H1 (cell line): ENCODE results near the gene GRIK4. TPM values are rescaled to one million over a fixed set of nuclear protein-coding genes. Genes with fewer than 3 reads are reported as not detected.

Source experiments
- CTCF ChIA-PET: fragments of 300-600 bp; sonication (Branson Sonifier 250); formaldehyde crosslinking; loops from one replicate; lab custom pipeline; 2021; ENCODE audit not compliant: partially characterized antibody; lab: Charles Lee
- POLR2A ChIA-PET: fragments of 300-600 bp; sonication (Branson Sonifier 250); formaldehyde crosslinking; loops from one replicate; lab custom pipeline; 2021; ENCODE audit warnings: inconsistent platforms; ENCODE audit not compliant: partially characterized antibody; lab: Charles Lee
- DNase-seq, 2 experiments: peaks; one replicate each; pipeline versions ENCODE4 v3.0.0 to v3.0.0-alpha.2; 2010 to 2022; ENCODE audit warnings: low spot score in 2 of 2, low read depth in 1 of 2, mixed read lengths in 1 of 2
- FAIRE-seq: peaks from 2 replicates; lab custom pipeline; 2011; peaks lifted over from hg19 to GRCh38; lab: Jason Lieb, UNC
- H2AFZ ChIP-seq: 2 replicates; pipeline ENCODE4 v1.8.1; 2012; ENCODE audit warnings: low read length, inconsistent platforms
- H2AK5ac ChIP-seq: 2 replicates; pipeline ENCODE4 v1.6.1; 2013; ENCODE audit warnings: low read depth, low read length
- H2BK120ac ChIP-seq: replicated peaks from 2 replicates; pipeline ENCODE3; 2013; ENCODE audit warnings: low read depth, low read length, inconsistent platforms
- H2BK12ac ChIP-seq: 2 replicates; pipeline ENCODE4 v1.6.1; 2013; ENCODE audit warnings: low read depth, low read length
- H2BK15ac ChIP-seq: 2 replicates; pipeline ENCODE4 v1.6.1; 2013; ENCODE audit warnings: low read length
- H2BK20ac ChIP-seq: 2 replicates; pipeline ENCODE4 v1.6.1; 2013; ENCODE audit warnings: low read length
- H2BK5ac ChIP-seq: 2 replicates; pipeline ENCODE4 v1.6.1; 2013; ENCODE audit warnings: low read depth, low read length
- H3K14ac ChIP-seq: 2 replicates; pipeline ENCODE4 v1.6.1; 2013; ENCODE audit warnings: inconsistent platforms; ENCODE audit not compliant: insufficient read length
- H3K18ac ChIP-seq: 2 replicates; pipeline ENCODE4 v1.6.1; 2013; ENCODE audit warnings: low read length; ENCODE audit errors: extremely low read depth
- H3K23ac ChIP-seq: 2 replicates; pipeline ENCODE4 v1.6.1; 2013; ENCODE audit warnings: inconsistent platforms; ENCODE audit not compliant: insufficient read length
- H3K23me2 ChIP-seq: 2 replicates; pipeline ENCODE4 v1.6.1; 2013; ENCODE audit warnings: low read depth, low read length
- H3K27ac ChIP-seq: 2 replicates; pipeline ENCODE4 v1.6.1; 2011; ENCODE audit warnings: low read depth, low read length, inconsistent platforms
- H3K27me3 ChIP-seq, 4 experiments: replicated peaks in 1 of 4; 1 replicate in 1 of 4; 2 replicates in 3 of 4; pipeline versions ENCODE4 v1.6.1 to v1.8.1; 2011 to 2013; ENCODE audit warnings: low read length in 3 of 4, mild to moderate bottlenecking in 3 of 4, inconsistent platforms in 2 of 4, mixed read lengths in 2 of 4, moderate library complexity in 1 of 4; ENCODE audit not compliant: control insufficient read depth in 3 of 4, insufficient read depth in 3 of 4; ENCODE audit errors: extremely low read depth in 1 of 4
- H3K36me3 ChIP-seq, 4 experiments: 2 replicates each; pipeline versions ENCODE4 v1.6.1 to v1.8.1; 2011 to 2013; ENCODE audit warnings: mild to moderate bottlenecking in 4 of 4, low read length in 3 of 4, moderate library complexity in 2 of 4, control low read depth in 1 of 4, inconsistent platforms in 1 of 4; ENCODE audit not compliant: insufficient read depth in 4 of 4, control insufficient read depth in 2 of 4
- H3K4ac ChIP-seq: replicated peaks from 2 replicates; pipeline ENCODE3; 2013; ENCODE audit warnings: low read length, low read depth, mixed read lengths, inconsistent platforms; ENCODE audit not compliant: insufficient read length
- H3K4me1 ChIP-seq, 4 experiments: replicated peaks in 1 of 4; 1 replicate in 1 of 4; 2 replicates in 3 of 4; pipeline versions ENCODE4 v1.6.1 to v1.8.1; 2011 to 2013; ENCODE audit warnings: low read length in 3 of 4, inconsistent platforms in 2 of 4, mixed read lengths in 1 of 4; ENCODE audit not compliant: insufficient read depth in 4 of 4, control insufficient read depth in 3 of 4
- H3K4me2 ChIP-seq, 2 experiments: 2 replicates each; pipeline versions ENCODE4 v1.6.1 to v1.8.1; 2011 to 2013; ENCODE audit warnings: low read depth in 2 of 2, low read length in 2 of 2, control low read depth in 1 of 2, inconsistent platforms in 1 of 2, mild to moderate bottlenecking in 1 of 2; ENCODE audit not compliant: insufficient read depth in 1 of 2
- H3K4me3 ChIP-seq, 4 experiments: fragments of 200-600, 300-600 bp in 1 of 4; sonication (generic), shearing (Covaris generic), sonication (Bioruptor Twin) in 1 of 4; 2 replicates each; pipeline versions ENCODE4 v1.5.1 to v1.8.1; 2011 to 2016; ENCODE audit warnings: low read length in 4 of 4, low read depth in 3 of 4, control low read depth in 2 of 4, inconsistent platforms in 2 of 4, mild to moderate bottlenecking in 2 of 4, mixed read lengths in 1 of 4, moderate library complexity in 1 of 4; ENCODE audit not compliant: insufficient read depth in 2 of 4; ENCODE audit errors: extremely low read depth in 1 of 4
- H3K56ac ChIP-seq: replicated peaks from 2 replicates; pipeline ENCODE3; 2013; ENCODE audit warnings: low read depth, mild to moderate bottlenecking, mixed read lengths, low read length, inconsistent platforms; ENCODE audit not compliant: insufficient read length
- H3K79me1 ChIP-seq: 2 replicates; pipeline ENCODE4 v1.6.1; 2013; ENCODE audit warnings: low read depth, low read length, control low read depth
- H3K79me2 ChIP-seq, 2 experiments: 2 replicates each; pipeline versions ENCODE4 v1.6.1 to v1.8.1; 2012 to 2013; ENCODE audit warnings: low read length in 2 of 2, mild to moderate bottlenecking in 2 of 2, inconsistent platforms in 1 of 2; ENCODE audit not compliant: insufficient read depth in 2 of 2, control insufficient read depth in 1 of 2
- H3K9ac ChIP-seq, 4 experiments: replicated peaks in 1 of 4; 1 replicate in 1 of 4; 2 replicates in 3 of 4; pipeline versions ENCODE4 v1.6.1 to v1.8.1; 2011 to 2013; ENCODE audit warnings: low read depth in 3 of 4, low read length in 3 of 4, control low read depth in 2 of 4, mild to moderate bottlenecking in 2 of 4, moderate library complexity in 2 of 4, inconsistent platforms in 1 of 4; ENCODE audit errors: extremely low read depth in 1 of 4
- H3K9me3 ChIP-seq, 2 experiments: 2 replicates each; pipeline versions ENCODE4 v1.6.1 to v1.8.1; 2012 to 2013; ENCODE audit warnings: mild to moderate bottlenecking in 2 of 2, moderate library complexity in 2 of 2, control low read depth in 1 of 2, inconsistent platforms in 1 of 2, low read depth in 1 of 2, low read length in 1 of 2, mixed read lengths in 1 of 2; ENCODE audit not compliant: insufficient read depth in 2 of 2
- H4K20me1 ChIP-seq, 2 experiments: replicated peaks in 1 of 2; 2 replicates each; pipeline versions ENCODE3 to v1.8.1; 2011 to 2013; ENCODE audit warnings: inconsistent platforms in 2 of 2, low read length in 2 of 2, mild to moderate bottlenecking in 1 of 2; ENCODE audit not compliant: insufficient read depth in 2 of 2, control insufficient read depth in 1 of 2
- H4K5ac ChIP-seq: 2 replicates; pipeline ENCODE4 v1.6.1; 2013; ENCODE audit warnings: low read length, low read depth, mixed read lengths, inconsistent platforms; ENCODE audit not compliant: insufficient read length
- H4K8ac ChIP-seq: 2 replicates; pipeline ENCODE4 v1.8.0; 2013; ENCODE audit warnings: mild to moderate bottlenecking, moderate library complexity, low read length, inconsistent platforms; ENCODE audit not compliant: insufficient read depth; ENCODE audit errors: extremely low read depth
- H4K91ac ChIP-seq: replicated peaks from 2 replicates; pipeline ENCODE3; 2013; ENCODE audit warnings: low read length, mixed read lengths, inconsistent platforms; ENCODE audit not compliant: insufficient read length
- ASH2L ChIP-seq: fragments of 200-600, 300-600 bp; sonication (generic); IDR thresholded peaks from one replicate; pipeline ENCODE4 v1.7.1; 2017; ENCODE audit warnings: low read length
- HDAC6 ChIP-seq: IDR thresholded peaks from one replicate; pipeline ENCODE4 v1.7.1; 2012; ENCODE audit warnings: low read depth, mild to moderate bottlenecking, inconsistent platforms, low read length, moderate library complexity
- SIRT6 ChIP-seq: IDR thresholded peaks from one replicate; pipeline ENCODE4 v1.7.1; 2012; ENCODE audit warnings: low read length, inconsistent platforms
- TEAD4 ChIP-seq: IDR thresholded peaks from 2 replicates; pipeline ENCODE4 v1.6.1; 2012; ENCODE audit warnings: low read depth, low read length, inconsistent platforms, mixed read lengths
- WGBS, 2 experiments: shearing (Covaris generic) in 1 of 2; methylation state at CpG; one replicate each; pipeline versions ENCODE4 v1.1.6 to v1.1.7; 2013 to 2015; ENCODE audit warnings: low lambda C conversion rate in 2 of 2, mixed read lengths in 2 of 2, inconsistent platforms in 1 of 2, low coverage in 1 of 2, missing lambda C conversion rate in 1 of 2; ENCODE audit not compliant: insufficient replicate concordance in 2 of 2, insufficient coverage in 1 of 2, insufficient read length in 1 of 2; ENCODE audit errors: extremely low coverage in 1 of 2, missing lambda C conversion rate in 1 of 2; 5-methylcytosine and 5-hydroxymethylcytosine counted together
- polyA plus RNA-seq, 7 experiments: library from polyadenylated mRNA; depleted of rRNA in 3 of 7; stranded (reverse) in 5 of 7; unstranded in 2 of 7; fragments of >200 nt in 5 of 7; fragments of 200-250 nt in 2 of 7; gene quantifications; 1 replicate in 5 of 7; 2 replicates in 1 of 7; 4 replicates in 1 of 7; pipeline versions ENCODE4 v1.2.1 to v1.2.3, GENCODE V29; 2011 to 2013; ENCODE audit warnings: missing spikeins in 2 of 7, mixed read lengths in 2 of 7
- total RNA-seq: library from RNA; stranded (reverse); fragmentation: NEBNext Ultra II Directional; extraction: Animal tissue kit (Norgen Biotek cat#: 25700); gene quantifications from 2 replicates; pipeline ENCODE4 v1.2.1, GENCODE V29; 2021
- TF ChIP-seq, protein P1 (sequence below), 3 experiments: IDR thresholded peaks; 1 replicate in 2 of 3; 2 replicates in 1 of 3; pipeline versions ENCODE4 v1.5.1 to v1.6.1; 2011; ENCODE audit warnings: low read length in 3 of 3, mild to moderate bottlenecking in 3 of 3, inconsistent platforms in 2 of 3, low read depth in 1 of 3, moderate library complexity in 1 of 3; ENCODE audit not compliant: insufficient read depth in 1 of 3; ENCODE audit errors: control extremely low read depth in 1 of 3

GRIK4 gene
- total and polyA plus RNA-seq, 2 of the 8 experiments (the other 6 are each of a cell fraction or from before 2014, with no cell fraction given) = 1.2 to 2.9 TPM

DNA sequence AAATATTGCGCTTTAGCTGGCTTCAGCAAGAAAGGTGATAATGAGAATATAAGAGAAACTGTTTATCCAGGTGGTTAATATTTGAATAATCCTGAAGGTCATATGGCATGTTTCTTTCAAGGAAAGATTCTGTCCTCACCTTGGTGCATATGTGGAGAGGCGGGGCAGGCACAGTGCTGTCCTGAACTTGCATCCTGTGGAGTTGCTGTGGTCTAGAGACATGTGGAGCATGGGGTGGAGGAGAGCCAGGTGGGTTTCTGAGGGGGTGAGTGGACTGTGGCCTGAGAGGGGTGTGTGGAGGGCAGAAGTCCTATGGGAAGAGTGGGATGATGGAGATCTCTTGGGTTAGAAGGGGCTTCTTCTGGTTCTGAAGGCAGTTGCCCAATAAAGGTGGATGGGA, 65.5 kb downstream of the GRIK4 start:
- Histone ChIP-seq H3K79me1 (no peaks in the 10 kb centered on the region), H2AFZ (no peak overlapping the region), H2BK120ac (no peak overlapping the region), H3K4me1 (peaks cover 0 to 4% (median 2%) of the 10 kb centered on the region in 4 experiments; a peak in 2 of 7 replicates), H3K14ac (no peak overlapping the region), H2BK15ac (no peak overlapping the region), H3K9ac (no peak overlapping the region), H3K56ac (no peak overlapping the region), H3K4ac (no peak overlapping the region), H4K5ac (no peak overlapping the region), H2BK20ac (no peak overlapping the region), H3K23ac (no peak overlapping the region), H3K36me3 (no peaks in the 10 kb centered on the region)
- no peak for DNase-seq
- POLR2A ChIA-PET = interaction anchor here (1.2 to 2.4 kb wide), 2 partner anchors 11 to 13 kb away, joined by 4 to 8 read pairs; no protein-coding TSS in a partner anchor
- TF ChIP-seq HDAC6 (no peak), TEAD4 (no peak), SIRT6 (no peak), ASH2L (no peak)
- TF ChIP-seq, protein P1, sequence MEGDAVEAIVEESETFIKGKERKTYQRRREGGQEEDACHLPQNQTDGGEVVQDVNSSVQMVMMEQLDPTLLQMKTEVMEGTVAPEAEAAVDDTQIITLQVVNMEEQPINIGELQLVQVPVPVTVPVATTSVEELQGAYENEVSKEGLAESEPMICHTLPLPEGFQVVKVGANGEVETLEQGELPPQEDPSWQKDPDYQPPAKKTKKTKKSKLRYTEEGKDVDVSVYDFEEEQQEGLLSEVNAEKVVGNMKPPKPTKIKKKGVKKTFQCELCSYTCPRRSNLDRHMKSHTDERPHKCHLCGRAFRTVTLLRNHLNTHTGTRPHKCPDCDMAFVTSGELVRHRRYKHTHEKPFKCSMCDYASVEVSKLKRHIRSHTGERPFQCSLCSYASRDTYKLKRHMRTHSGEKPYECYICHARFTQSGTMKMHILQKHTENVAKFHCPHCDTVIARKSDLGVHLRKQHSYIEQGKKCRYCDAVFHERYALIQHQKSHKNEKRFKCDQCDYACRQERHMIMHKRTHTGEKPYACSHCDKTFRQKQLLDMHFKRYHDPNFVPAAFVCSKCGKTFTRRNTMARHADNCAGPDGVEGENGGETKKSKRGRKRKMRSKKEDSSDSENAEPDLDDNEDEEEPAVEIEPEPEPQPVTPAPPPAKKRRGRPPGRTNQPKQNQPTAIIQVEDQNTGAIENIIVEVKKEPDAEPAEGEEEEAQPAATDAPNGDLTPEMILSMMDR (IDR thresholded peaks at IDR 0.05; ENCODE audit: control extremely low read depth in 1 of 3, insufficient read depth in 1 of 3, low read depth in 1 of 3, low read length in 3 of 3) = no peak
- TF ChIP-seq, all 59 proteins: peak for 0
- Histone ChIP-seq H2BK12ac (no peak overlapping the region), H4K20me1 (no peaks in the 10 kb centered on the region), H3K18ac (no peak overlapping the region), H3K27me3 (no peaks in the 10 kb centered on the region; a peak in 2 of 7 replicates), H2BK5ac (no peak overlapping the region), H3K23me2 (0 out of 2 replicates have a peak, but pooled peaks cover 2% of the 10 kb centered on the region), H3K79me2 (no peaks in the 10 kb centered on the region), H3K4me3 (no peak overlapping the region), H4K8ac (no peak overlapping the region; the same call in 1 of the 2 replicates), H4K91ac (no peak overlapping the region), H3K9me3 (no peaks in the 10 kb centered on the region), H3K4me2 (no peak overlapping the region), H3K27ac (no peak overlapping the region), H2AK5ac (no peak overlapping the region)
- no peak for FAIRE-seq
- CTCF ChIA-PET = interaction anchor here (0.8 to 1.6 kb wide), 8 partner anchors 12 to 89 kb away, joined by 3 to 6 read pairs (median 4); no protein-coding TSS in a partner anchor
- 88% methylated on average over 2 of the region's 2 CpGs; no CpG with 5 or more reads in 1 of the 2 experiments for WGBS, 2 experiments
